ENCODE measurements around the gene PNO1.

The PNO1 gene

DNA sequence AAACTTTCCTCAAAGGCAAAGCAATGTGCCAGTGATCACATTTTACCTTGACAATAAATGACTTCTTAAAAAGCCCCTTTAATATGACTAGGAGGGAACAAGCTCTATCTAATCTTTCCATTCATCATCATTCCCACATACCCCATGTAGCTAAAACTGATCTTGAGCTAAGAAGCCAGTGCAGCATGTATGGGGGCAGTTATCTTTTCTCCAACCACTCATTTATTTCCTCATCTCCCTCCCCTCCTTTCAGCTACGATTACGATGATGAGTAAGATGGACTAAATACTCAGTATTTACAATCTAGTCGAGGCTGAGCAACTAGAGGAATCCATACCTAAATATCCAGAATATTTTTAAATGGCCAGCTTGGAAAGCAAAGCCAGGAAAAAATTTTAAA is 35.5 kb downstream of the PNO1 start:
- no peak for DNase-seq

DNA sequence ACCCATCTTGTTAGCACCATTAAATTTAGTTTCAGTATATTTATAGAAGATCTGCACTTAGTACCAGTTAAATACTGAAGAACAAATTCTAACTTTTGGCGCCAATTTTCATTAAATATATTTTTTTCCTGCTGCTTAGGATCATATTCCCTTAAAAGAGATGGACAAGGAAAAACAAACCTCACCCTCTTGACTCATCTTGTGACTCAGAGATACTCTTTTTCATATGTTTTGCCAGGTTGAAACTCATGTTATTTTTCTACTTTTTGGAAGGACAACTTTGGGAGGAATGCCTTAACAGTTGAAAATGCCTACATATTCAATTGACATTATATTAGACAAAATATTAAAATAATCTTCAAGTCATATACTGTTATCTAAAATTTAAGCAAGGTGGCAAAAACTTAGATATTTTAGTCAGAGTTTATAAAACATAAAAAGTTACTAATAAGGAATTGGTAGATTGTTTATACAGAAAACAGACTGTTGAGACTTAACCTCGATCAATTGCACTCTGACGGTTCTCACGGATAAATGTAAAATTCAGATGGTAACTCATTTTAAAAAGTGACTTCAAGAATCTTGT is 36.2 kb downstream of the PNO1 start:
- DNase-seq = no peak

DNA sequence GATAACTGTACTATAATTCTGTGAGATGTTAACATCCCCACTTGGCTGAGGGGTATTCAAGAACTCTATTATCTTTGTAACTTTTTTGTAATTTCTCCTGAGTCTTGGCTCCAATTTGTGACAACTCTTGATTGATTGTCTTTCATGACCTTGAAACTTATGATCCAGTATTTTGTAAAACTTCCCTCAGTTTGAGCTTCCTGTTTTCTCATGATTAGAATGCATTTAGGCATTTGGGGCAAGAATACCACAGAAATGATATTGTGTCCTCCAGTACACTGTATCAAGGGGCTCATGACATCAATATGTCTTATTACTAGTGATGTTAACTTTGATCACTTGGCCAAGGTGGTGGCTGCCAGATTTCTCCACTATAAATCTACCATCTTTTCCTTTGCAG is 37.4 kb downstream of the PNO1 start:
- DNase-seq = no peak

DNA sequence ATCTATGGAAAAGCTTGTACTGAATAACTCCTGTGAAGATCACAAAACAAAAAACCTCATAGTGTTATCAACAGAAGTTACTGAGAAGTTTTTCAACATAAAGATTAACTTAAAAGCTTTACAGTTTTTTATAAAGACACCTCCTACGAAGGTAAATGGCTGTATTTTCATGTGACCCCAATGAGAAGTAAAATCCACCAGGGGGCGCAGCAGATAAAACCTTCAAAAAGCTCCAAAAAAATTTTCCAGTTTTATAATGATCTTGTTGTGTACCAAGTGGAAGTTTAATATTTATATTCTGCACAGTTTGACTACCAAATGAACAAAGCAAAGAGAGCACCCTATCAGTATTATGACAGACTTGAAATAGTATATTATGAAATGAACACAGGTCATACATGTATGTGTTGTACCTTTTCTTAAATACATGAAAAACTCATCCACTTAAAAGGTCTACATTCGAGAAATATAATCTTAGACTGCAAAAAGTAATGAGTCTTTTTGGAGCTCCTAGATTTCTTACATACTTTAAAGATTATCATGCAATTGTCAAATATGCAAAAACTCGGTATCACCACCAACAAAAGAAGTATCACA is 38.5 kb downstream of the PNO1 start:
- peak in 7 of 51 donors; percentile 1 to 53 (median 22) for DNase-seq

DNA sequence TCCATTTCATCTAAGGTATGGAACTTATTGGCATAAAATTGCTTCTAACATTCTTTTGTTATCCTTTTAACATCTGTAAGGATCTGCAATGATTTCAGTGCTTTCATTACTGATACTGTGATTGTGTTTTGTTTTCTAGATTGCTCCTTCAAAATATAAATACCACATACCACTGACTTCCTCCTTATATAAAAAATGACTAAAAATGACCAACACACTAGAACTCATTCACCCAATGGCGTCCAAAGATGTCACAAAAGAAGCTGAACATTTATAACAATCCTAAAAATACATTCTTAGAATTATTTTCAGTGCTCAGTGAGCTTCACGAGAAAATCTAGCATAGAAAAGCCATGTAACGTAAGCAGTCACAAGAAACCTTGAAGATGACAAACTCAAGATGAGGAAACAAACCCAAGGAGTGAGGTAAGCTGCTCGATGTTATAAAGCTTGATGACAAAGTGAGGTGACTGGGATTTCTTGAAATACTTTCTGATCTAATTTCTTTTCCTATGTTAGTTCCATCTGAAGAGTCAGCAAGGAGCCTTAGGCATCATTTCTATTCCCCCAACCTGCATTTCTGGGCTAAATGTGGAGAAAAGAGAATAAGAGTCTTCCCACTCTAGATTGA is 42.6 kb downstream of the PNO1 start:
- DNase-seq = no peak

DNA sequence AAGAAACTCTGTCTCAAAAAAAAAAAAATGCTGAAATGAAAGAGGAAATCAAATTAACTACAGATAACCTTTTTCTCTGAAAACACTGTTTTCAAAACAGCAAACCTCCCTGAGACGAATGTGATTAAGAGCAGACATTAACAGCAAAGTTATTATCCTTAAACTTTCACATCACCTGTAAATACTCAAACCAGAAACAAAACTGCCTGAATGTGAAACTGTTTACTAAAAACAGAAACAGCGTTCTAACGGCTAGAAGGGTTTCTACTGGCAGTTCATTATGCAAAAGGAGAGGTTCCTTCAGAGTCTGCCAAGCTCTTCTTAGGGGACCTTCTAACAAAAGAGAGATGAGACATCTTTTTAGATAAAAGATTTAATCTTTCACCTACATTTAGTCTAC is 45.9 kb downstream of the PNO1 start:
- no peak for DNase-seq

DNA sequence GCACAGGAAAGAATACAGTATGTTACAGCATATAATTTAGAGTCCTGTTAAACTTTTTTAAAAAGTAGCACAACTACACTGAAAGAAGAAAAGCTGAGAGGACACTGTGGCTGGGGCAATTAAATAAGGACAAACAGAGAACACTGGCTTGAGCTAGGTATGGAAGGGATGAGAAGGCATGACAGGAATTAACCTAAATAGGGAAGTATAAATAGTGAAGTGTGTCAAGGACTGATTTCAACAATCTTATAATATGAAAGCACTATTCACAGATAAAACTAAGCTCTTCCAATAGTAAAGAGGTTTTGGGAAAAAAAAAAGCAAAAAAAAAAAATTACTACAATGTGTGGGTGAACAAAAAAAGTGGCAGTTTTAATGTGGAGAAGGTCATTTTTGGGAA is 49.1 kb downstream of the PNO1 start:
- no peak for DNase-seq

DNA sequence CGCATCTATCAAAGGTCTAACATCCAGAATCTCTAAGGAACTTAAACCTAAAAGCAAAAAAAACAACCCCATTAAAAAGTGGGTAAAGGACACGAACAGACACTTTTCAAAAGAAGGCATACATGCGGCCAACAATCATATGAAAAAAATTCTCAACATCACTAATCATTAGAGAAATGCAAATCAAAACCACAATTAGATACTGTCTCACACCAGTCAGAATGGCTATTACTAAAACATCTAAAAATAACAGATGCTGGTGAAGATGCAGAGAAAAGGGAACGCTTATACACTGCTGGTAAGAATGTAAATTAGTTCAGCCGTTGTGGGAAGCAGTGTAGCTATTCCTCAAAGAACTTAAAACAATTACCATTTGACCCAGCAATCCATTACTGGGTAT is 56.7 kb downstream of the PNO1 start:
- no peak for DNase-seq

DNA sequence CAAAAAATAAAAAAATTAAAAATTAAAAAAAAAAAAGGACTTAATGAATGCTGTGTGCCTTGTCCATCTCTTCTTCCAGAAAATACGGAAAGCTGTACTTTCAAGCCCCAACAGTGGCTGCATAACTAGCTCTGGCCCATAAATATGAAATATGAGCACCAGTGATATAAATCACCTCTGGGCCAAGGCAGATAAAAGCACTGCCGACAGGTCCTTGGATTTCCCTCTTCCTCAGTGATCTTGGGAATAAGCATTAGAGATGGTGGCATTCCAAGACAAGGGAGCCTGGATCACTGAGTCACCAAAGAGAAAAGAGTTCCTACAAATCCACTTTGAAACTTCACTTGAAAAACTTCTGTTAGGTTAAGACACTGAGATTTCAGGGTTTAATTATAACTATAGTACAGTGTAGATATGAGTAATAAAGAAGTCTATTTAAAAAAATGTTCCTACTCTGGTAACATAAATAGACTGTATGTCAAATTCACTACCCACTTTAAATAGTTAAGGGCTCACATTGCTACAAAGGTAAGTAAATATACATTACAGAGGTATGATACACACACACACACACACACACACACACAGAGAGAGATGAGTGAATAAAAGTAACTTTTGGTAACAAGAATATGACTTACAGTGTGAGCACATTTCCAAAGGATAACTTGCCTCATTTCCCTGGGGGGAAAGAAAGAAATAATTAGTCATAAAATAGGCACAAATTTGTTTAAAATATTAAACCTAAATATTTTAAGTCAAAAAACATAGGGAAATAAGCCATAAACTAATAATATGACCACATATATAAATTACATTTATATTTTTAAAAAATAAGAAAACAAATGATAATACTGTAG is 59.0 kb downstream of the PNO1 start:
- no peak for DNase-seq

DNA sequence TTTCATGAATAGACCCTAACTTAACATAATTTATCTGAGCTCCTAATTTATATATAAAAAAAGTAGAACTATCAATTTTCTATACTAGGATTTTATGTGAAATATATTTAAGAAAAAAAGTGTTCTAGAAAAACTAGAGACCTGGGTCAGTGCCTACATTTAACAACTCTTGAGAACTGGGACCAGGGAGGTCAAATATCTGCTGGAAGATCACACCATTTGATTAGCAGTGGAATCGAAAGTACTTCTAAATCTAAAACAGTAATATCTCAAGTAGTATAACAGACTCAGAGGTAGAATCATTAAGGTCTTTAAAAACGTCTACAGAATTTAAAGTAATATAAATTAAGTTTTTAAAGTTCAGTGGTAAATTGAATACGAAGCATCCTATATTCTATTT is 60.0 kb downstream of the PNO1 start:
- no peak for DNase-seq

DNA sequence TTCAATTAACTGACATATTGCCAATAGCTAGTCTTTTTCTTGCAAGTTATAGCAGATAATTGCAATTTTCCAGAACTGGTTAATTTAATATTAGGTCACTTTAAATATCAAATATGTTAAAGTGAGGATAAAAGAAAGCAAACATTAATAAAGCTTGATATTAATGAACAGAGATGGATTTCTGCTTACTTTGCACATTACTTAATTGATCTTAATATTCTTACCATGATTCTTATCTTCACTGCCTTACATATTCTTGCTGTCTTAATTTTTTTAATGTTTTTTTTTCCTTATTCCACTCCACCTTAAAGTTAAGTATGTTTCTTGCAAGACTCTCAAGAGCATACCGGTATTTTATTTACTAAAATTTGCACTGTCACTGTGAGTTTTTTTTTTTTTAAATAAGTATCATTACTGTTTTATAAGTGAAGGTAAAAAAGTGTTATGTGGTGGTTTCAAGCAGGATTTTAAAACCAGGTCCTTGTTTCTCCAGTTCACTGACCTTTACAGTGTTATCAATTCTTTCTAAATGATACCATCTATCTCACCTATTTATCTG is 60.7 kb downstream of the PNO1 start:
- DNase-seq = no peak

DNA sequence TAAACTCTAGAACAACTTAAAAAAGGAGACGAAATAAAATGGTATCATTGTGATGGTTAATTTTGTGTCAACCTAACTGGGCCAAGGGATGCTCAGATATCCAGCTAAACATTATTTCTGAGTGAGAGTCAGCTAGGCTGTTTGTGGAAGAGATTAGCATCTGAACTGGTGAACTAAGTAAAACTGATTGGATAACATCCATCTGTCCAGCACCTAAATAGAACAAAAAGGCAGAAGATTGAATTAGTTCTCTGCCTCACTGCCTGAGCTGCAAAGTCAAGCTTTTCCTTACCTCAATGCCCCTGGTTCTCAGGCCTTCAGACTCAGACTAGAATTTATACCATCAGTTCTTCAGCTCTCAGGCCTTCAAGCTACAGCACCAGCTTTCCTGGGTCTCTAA is 64.6 kb downstream of the PNO1 start:
- no peak for DNase-seq

DNA sequence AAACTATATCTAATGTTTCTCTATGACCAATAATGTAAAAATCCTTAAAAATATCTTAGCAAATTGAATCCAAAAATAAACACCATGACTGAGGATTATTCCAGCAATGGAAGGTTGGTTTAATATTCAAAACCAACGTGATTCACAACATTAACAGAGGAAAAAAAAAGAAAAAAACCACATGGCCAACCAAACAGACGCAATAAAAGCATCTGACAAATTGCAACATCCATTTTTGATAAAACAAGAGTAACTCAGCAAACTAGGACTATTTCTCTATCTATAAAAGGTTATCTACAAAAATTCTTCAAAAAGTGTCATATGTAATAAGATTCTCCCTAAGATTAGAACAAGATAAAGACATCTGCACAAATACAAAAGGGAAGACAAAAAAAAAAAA is 65.7 kb downstream of the PNO1 start:
- no peak for DNase-seq

DNA sequence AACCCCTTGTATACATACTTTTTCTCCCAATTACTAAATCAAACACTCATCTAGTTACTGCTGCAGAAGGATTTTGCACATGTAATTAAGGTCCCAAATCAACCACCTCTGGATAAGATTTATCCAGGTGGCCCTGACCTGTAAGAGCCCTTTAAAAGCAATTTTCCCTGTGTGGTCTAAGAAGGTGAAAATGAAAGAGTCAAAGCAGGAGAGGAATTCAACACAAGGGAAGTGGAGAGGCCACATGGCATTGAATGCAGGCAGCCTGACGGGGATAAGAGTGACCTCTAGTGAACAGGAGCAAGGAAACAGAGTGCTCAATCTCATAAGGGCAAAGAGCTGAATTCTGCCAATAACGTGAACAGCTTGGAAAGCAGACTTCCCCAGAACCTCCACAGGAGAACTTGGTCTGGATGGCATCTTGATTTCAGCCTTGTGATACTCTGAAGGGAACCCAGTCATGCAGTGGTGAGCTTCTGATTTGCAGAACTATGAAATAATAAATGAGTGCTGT is 67.5 kb downstream of the PNO1 start:
- peak in 4 of 51 donors; percentile 2 to 10 (median 2) for DNase-seq

Data from hypothalamus (tissue), 51 donors.